ENCODE results near the gene METTL2B.

GRCh38 chr7:128530855-128531104 is 54.2 kb downstream of the METTL2B start:
- TF ChIP-seq POLR2A (IDR thresholded peaks at IDR 0.05) = no peak
- TF ChIP-seq CTCF (IDR thresholded peaks at IDR 0.05) = no peak
- TF ChIP-seq EP300 (IDR thresholded peaks at IDR 0.05) = no peak

Measured in tibial nerve (tissue), 4 donors.